M059J (cell line): ENCODE results near the gene CD70. TPM values are rescaled to one million over a fixed set of nuclear protein-coding genes. Genes with fewer than 3 reads are reported as not detected.
"Not testable (repeated sequence)": the region's sequence is repeated elsewhere in the genome, so short reads cannot be mapped to it uniquely, and the experiment has no call there.

Experiments
- DNase-seq: peaks from one replicate; pipeline ENCODE4 v3.0.0-alpha.2; 2012; ENCODE audit warnings: low read depth
- total RNA-seq: library from RNA; depleted of rRNA; stranded (reverse); fragments of >200 nt; shearing (Covaris generic); gene quantifications from 2 replicates; pipeline ENCODE4 v1.2.3, GENCODE V29; 2014; rRNA removed

CD70 gene, protein sequence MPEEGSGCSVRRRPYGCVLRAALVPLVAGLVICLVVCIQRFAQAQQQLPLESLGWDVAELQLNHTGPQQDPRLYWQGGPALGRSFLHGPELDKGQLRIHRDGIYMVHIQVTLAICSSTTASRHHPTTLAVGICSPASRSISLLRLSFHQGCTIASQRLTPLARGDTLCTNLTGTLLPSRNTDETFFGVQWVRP
- total RNA-seq: 40.4 and 42.0 TPM in 2 replicates

DNA sequence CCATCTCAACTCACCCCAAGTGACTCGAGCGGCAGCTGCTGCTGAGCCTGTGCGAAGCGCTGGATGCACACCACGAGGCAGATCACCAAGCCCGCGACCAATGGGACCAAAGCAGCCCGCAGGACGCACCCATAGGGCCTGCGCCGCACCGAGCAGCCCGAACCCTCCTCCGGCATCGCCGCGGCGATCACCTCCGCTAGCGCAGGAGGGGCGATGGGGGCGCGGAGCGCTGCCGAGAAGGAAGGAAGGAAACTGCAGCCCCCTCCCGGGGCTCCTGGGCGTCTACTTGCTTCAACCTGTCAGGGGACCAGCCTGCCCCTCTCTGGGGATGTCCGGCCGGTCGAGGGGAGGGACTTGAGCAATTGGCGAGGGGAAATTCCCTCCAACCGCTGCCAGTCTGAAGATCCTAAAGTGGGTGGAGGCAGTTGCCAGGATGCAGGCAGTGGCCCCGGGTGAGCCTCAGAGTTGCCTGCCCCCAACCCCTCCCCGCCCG is at the start of gene CD70:
Gene CD70 (minus strand): TSS at position 324 of the 493 bp plus-strand sequence. CDS start 148 bp downstream, at position 176.
- peak; percentile 77 for DNase-seq

DNA sequence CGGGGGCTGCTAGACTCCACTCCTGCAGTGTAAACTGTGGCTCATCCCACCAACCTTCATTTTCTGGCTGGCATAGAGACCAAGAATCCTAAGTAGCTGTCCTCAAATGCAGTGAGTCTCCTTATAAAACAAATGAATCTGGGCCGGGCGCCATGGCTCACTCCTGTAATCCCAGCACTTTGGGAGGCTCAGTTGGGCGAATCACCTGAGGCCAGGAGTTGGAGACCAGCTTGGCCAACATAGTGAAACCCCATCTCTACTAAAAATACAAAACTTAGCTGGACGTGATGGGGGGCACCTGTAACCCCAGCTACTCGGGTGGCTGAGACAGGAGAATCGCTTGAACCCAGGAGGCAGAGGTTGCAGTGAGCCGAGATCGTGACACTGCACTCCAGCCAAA is 49.4 kb upstream of the CD70 start:
- DNase-seq: not testable (repeated sequence)

DNA sequence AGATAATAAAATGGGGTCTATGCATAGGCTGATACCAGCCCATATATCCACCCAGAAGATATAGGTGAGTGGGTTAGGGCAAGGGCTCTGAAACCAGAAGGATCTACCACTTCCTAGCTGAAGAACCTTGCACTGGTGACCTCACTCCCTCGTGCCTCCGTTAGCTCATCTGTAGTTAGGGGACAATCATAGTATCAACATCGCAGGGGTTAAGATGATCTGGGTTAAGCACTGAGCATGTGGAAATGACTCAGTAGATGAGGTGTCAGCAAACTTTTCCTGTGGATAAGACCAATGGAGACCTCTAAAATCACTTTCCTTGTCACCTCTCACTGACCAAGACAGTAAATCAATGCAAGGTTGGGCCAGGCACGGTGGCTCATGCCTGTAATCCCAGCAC is 48.5 kb upstream of the CD70 start:
- DNase-seq: peak; percentile 47

DNA sequence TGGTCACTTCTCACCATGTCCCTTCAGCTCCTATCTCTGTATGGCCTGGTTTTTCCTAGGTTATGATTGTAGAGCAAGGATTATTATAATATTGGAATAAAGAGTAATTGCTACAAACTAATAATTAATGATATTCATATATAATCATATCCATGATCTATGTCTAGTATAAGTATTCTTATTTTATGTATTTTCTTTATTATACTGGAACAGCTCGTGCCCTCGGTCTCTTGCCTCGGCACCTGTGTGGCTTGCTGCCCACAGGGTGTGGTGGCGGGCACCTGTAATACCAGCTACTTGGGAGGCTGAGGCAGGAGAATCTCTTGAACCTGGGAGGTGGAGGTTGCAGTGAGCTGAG is 42.5 kb upstream of the CD70 start:
- not testable (repeated sequence) for DNase-seq

DNA sequence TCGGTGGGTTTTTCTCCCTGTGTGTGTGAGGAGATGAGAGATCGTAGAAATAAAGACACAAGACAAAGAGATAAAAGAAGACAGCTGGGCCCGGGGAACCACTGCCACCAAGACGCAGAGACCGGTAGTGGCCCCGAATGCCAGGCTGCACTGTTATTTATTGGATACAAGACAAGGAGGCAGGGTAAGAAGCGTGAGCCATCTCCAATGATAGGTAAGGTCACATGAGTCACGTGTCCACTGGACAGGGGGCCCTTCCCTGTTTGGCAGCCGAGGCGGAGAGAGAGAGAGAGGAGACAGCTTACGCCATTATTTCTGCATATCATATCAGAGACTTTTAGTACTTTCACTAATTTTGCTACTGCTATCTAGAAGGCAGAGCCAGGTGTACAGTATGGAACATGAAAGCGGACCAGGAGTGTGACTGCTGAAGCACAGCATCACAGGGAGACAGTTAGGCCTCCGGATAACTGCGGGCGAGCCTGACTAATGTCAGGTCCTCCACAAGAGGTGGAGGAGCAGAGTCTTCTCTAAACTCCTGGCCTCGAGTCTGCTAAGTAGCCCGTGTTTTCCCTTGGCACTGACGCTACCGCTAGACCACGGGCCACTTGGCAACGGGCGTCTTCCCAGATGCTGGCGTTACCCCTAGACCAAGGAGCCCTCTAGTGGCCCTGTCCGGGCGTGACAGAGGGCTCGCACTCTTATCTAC is 42.0 kb upstream of the CD70 start:
- peak; percentile 77 for DNase-seq

DNA sequence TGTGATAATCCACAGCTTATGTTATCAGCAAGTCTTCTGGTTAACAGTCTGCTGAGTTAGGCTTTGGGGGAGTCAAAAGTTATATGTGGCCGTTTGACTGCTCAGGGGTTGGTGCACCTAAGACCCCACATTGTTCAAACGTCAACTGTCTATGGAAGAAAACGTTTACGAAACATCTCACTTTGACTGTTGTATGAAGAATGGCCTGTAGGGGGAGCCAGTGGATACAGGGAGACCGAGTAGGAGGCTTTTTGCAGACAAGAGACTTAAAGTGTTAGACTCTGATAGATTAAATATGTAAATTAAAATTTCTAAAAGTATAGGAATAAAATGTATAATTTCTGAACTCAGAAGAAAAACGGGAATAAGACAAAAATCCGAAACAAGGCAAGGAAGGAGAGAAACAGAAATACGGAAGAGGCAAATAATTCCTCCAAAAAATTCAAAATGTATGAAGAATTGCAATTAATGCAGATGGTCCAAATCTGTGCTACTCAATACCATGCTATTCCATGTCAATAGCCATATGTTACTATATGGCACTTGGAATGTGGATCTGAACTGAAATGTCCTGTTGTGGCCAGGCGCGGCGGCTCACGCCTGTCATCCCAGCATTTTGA is 41.2 kb upstream of the CD70 start:
- DNase-seq: peak; percentile 76

DNA sequence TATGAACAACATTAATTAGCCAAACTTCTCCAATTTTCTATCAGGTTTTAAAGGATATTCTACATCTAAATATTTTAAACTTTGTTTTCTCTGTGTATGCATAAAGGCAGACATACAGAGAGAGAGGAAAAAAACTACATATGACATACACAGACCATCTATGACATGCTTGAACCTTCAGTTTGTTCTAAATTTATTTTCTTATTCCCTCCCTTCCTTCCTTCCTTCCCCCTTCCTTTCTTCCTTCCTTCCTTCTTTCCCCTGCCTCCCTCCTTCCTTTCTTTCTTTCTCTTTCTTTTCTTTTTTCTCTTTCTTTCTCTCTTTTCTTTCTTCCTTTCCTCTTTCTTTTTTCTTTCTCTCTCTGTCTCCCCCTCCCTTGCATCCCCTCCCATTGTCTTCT is 35.8 kb upstream of the CD70 start:
- no peak for DNase-seq

DNA sequence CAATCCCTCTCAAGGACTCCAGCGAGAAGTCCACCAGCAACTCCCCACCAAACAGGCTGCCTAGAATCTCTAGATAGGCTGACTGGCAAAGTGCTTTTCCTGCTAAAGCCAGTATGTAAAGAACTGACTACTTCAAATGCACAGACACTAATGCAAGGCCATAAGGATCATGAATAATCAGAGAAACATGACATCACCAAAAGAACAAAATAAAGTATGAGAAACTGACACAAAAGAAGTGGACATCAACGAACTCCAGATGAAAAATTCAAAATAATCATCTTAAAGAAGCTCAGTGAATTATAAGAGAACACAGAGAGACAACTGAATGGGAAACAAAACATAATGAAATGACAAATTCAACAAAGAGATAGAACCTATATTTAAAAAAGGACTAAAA is 26.4 kb upstream of the CD70 start:
- DNase-seq: no peak

DNA sequence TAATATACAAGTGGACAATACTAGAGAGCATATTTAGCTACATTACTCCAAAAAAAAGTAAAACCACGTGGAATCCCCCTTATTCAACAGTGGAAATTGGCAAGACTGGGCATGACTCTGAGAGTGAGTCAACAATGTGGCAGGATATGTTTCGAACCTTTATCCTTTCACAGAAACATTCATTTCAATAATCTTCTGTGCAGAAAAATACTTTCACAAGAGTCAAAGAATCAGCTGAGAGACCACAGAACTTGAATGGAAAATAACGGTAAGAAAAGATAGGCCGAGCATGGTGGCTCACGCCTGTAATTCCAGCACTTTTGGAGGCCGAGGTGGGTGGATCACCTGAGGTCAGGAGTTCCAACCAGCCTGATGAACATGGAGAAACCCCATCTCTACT is 25.1 kb upstream of the CD70 start:
- peak; percentile 81 for DNase-seq

DNA sequence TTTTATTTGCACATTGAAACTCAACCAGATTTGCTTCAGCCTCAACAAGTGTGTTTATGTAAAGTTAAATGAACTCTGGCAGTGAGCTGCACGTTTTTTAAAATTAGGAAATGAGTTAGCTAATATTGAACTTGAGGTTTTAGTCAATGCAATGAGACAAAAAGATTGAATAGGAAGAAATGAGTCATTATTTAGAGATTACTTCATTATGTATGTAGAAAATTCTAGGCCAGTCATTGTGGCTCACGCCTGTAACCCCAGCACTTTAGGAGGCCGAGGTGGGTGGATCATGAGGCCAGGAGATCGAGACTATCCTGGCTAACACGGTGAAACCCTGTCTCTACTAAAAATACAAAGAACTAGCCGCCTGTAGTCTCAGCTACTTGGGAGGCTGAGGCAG is 22.8 kb upstream of the CD70 start:
- peak; percentile 72 for DNase-seq

DNA sequence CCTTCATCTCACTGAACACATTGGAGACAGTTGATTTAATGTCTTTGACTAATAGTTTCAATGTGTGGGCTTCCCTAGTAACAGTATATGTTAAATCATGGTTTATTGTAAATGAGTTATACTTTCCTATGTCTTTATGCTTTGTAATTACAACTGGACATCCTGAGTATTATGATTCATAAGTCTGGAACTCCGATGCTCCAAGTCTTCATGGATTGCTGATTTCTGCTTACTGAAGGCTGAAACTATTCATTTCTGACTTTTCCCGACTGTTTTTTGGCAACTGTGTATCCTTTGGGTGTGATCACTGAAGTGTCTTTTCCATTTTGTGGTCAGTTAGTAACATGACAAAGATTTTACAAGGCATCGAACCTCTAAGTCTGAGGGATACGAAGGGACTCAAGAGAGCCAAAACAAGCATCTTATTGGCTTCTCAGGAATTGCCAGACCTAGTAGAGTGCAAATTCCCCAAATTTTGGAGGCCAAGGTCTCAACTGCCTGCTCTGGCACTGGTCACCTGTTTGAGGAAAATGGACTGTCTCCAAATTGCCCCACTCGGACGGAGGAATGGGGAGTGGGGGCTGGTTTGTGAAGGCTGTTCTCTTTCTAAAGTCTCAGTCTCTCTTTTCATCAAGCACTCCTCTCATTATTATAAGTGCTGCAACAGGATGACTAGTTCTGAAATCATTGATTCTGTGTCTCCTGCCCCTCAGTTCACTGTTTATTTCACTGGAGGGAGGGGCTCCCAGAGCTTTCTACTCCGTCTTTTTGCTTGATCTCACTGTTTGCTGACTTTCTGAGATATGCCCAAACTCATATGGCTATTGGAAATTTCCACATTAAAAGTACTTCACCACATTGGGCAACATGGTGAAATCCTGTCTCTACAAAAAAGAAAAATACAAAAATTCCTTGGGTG is 20.2 kb upstream of the CD70 start:
- DNase-seq: peak; percentile 98

DNA sequence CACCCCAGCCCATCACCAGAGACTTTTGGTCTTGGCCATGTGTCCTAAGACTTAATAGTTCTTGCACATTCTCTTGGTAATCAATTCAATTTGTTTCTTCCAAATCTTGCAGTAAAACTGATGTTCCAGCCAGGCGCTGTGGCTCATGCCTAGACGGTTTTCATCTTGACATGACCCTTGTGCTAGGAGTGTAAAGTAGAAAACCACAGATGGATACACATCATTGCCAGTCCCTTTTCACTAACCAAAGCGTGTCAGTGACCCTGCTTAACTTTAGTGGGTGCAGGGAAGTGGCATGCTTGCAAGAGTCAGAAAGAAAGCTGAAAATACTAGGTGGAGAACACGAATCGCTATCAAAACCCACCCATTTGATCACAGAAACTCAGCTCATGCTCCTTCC is 18.0 kb upstream of the CD70 start:
- DNase-seq: peak; percentile 68

DNA sequence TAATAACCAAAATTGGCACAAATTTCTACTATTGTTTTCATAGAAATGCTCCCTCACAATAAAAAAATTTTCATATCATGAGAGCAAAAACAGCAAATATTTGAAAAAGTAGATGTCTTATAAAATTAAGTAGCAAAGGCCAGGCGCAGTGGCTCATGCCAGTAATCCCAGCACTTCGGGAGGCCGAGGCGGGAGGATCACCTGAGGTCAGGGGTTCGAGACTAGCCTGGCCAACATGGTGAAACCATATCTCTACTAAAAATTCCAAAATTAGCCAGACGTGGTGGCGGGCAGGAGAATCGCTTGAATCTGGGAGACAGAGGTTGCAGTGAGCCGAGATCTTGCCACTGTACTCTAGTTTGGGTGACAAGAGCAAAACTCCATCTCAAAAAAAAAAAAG is 17.2 kb upstream of the CD70 start:
- not testable (repeated sequence) for DNase-seq

DNA sequence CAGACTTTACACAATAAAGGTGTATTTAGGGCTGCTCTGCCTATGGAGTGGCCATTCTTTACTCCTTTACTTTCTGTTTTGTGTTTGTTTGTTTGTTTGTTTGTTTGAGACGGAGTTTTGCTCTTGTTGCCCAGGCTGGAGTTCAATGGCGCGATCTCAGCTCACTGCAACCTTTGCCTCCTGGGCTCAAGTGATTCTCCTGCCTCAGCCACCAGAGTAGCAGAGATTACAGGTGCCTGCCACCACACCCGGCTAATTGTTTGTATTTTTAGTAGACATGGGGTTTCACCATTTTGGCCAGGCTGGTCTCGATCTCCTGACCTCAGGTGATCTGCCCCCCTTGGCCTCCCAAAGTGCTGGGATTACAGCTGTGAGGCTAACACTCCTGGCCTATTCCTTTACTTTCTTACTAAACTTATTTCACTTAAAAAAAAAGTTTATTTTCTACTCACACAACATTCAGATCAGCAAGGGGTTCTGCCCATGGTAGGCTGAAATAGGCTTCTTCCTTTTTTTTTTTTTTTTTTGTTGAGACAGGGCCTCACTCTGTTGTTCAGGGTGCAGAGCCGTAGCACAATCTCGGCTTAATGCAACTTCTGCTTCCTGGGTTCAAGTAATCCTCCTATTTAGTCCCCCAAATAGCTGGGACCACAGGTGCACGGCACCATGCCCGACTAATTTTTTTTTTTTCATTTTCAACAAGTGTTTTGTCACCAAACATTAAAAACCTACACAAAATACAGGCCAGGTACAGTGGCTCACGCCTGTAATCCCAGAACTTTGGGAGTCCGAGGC is 15.5 kb upstream of the CD70 start:
- DNase-seq: not testable (repeated sequence)

DNA sequence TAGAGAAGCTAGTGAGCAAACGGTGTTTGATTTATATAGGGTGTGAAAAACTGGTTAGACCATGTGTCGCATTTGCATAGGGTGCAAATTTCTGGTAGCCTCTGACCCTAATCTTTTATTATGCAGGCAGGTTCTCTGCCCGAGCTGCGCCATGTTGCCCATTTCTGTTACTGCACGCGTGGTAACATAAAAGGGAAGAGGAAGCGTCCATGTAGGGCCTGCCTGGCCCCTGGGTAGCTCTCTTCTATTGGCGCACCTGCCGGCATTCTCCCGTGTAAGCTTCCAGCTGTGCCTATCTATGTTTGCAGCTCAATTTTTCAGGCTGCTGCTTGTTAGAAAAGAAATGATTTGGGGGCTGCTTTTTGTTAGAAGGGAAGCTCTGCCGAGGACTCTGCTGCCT is 14.0 kb upstream of the CD70 start:
- DNase-seq: no peak

DNA sequence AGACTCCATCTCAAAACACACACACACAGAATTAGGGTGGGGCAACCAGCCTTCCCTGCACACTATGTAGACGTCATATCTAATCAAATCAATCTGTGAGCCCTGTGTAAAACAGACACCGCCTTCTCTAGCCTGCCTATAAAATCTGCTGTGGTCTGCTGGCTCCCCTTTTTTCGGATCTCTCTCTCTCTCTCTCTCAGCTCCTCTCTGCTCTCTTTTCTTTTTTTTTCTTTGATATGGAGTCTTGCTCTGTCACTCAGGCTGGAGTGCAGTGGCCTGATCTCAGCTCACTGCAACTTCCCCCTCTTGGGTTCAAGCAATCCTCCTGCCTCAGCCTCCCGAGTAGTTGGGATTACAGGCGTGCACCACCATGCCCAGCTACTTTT is 11.8 kb upstream of the CD70 start:
- no peak for DNase-seq

DNA sequence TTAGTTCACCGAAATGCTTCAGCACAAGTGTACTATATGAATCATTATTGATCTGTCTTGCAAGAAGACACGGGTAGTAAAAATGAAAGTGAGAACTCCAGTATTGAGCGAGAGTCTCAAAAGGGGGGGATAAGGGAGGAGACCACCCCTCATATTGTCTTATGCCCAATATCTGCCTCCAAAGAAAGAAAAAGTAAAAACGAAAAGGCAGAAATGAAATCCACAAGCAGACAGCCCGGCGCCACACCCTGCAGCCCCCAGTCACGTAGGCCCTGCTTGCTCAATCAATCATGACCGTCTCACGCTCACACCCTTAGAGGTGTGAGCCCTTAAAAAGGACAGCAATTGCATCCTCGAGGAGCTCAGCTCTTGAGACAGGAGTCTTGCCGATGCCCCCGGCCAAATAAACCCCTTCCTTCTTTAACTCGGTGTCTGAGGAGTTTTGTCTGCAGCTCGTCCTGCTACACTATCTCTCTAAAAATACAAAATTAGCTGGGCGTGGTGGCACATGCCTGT is 10.6 kb upstream of the CD70 start:
- DNase-seq: not testable (repeated sequence)

DNA sequence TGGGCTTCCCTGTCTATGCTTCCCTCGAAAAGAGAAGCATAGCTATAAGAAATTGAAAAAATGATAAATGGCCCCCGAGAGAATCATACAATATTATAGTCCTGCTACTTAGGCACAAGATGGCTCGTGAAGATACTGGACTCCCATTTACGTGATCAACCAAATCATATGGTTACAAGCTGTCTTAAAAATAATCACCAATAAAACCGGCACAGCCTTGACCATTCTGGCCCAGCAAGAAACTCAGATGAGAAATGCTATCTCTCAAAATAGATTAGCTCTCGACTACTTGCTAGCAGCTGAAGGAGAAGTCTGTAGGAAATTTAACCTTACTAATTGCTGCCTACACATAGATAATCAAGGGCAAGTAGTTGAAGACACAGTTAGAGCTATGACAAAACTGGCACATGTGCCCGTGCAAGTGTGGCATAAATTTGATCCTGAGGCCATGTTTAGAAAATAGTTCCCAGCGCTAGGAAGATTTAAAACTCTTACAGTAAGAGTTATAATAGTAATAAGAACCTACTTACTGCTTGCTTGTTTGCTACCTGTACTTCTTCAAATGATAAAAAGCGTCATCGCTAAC is 10.1 kb upstream of the CD70 start:
- DNase-seq: not testable (repeated sequence)

DNA sequence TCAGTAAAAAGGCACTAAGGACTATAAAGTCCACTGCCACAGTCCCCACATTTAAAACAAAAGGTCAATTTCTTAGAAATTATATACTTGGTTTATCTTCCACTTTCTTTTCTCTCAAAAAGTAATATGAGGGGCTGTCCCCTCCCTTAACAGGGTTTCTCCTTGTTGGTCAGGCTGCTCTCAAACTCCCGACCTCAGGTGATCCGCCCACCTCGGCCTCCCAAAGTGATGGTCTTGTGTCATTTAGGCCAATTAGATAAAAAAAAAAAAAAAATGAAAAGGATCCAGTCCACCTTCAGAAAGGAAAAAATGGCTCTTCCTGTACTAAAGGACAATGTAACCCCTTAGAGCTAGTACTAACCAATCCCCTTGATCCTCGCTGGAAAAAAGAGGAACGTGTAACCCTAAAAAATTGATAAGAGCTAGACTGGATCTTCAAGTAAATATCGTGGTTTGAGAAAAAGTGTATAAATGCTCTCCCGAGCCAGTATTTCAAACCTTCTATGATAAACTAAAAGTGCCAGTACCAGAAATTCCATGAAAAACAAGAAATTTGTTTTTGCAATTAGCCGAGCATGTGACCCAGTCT is 9.0 kb upstream of the CD70 start:
- no peak for DNase-seq

DNA sequence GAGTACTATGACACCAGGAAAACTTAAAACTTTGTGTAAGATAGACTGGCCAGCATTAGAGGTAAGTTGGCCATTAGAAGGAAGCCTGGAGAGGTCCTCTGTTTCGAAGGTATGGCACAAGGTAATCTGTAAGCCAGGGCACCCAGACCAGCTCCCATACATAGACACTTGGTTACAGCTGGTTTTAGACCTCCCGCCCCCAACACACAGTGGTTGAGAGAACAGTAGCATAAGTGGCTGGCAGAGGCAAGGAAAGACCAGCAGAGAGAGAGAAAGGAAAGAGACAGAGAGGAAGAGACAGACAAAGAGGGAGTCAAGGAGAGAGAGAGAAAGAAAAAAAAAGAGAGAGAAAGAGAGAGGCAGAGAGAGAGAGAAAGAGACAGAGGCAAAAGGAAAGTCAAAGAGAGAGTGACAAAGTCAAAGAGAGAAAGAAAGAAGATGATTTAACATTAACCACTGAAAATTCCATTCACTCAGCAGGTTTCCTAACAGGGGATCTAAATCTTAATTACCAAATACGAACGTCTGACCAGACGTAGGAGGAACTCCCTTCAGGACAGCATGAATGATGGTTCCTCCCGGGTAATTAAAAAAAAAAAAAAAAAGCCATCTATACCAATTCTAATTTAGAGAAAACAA is 7.4 kb upstream of the CD70 start:
- DNase-seq: not testable (repeated sequence)
